BLaER1 (cell line): ENCODE data around the gene DLK1.
A peak's percentile ranks its signal among the peaks of the same experiment; 100 is the strongest.

Experiments
- H3K27ac ChIP-seq: shearing (Covaris generic); formaldehyde crosslinking; 2 replicates; pipeline ENCODE4 v1.8.1; 2022
- H3K27me3 ChIP-seq: shearing (Covaris generic); formaldehyde crosslinking; 2 replicates; pipeline ENCODE4 v1.8.1; 2022
- H3K36me3 ChIP-seq: shearing (Covaris generic); formaldehyde crosslinking; 2 replicates; pipeline ENCODE4 v1.8.1; 2022
- H3K4me1 ChIP-seq: shearing (Covaris generic); formaldehyde crosslinking; 2 replicates; pipeline ENCODE4 v1.8.1; 2022
- H3K4me2 ChIP-seq: shearing (Covaris generic); formaldehyde crosslinking; 2 replicates; pipeline ENCODE4 v1.8.1; 2022
- H3K4me3 ChIP-seq: shearing (Covaris generic); formaldehyde crosslinking; 2 replicates; pipeline ENCODE4 v1.8.1; 2022
- H3K9ac ChIP-seq: shearing (Covaris generic); formaldehyde crosslinking; 2 replicates; pipeline ENCODE4 v1.8.1; 2022
- H3K9me3 ChIP-seq: shearing (Covaris generic); formaldehyde crosslinking; 2 replicates; pipeline ENCODE4 v1.8.1; 2022
- H4K20me1 ChIP-seq: shearing (Covaris generic); formaldehyde crosslinking; 2 replicates; pipeline ENCODE4 v1.8.1; 2022
- Cebpa-rat ChIP-seq: shearing (Covaris generic); IDR thresholded peaks from 2 replicates; pipeline ENCODE4 v1.8.1; 2022

The DLK1 gene

GRCh38 chr14:100711493-100711892 lies 15.2 kb upstream of the DLK1 start:
- Histone ChIP-seq H4K20me1 (peaks cover 39% of the 10 kb centered on the region), H3K27ac (peak overlapping the region; percentile 56; the same call in 1 of the 2 replicates), H3K9me3 (peaks cover 7% of the 10 kb centered on the region; the same call in 1 of the 2 replicates), H3K36me3 (no peaks in the 10 kb centered on the region), H3K27me3 (peaks cover 44% of the 10 kb centered on the region), H3K9ac (peak overlapping the region; percentile 46), H3K4me3 (peak overlapping the region; percentile 17), H3K4me1 (peaks cover 87% of the 10 kb centered on the region), H3K4me2 (peak overlapping the region; percentile 96)
- no peak for TF ChIP-seq Cebpa-rat

- Histone ChIP-seq H4K20me1 (peaks cover 45% of the 10 kb centered on the region), H3K4me2 (peak overlapping the region; percentile 96), H3K27me3 (peaks cover 44% of the 10 kb centered on the region), H3K27ac (no peak overlapping the region), H3K4me3 (peak overlapping the region; percentile 17; the same call in 1 of the 2 replicates), H3K4me1 (peaks cover 97% of the 10 kb centered on the region), H3K9ac (peak overlapping the region; percentile 46; the same call in 1 of the 2 replicates), H3K36me3 (no peaks in the 10 kb centered on the region), H3K9me3 (peaks cover 7% of the 10 kb centered on the region; the same call in 1 of the 2 replicates)
- no peak for TF ChIP-seq Cebpa-rat
These were observed 14.2 kb upstream of the DLK1 start for GRCh38 chr14:100712490-100712889.

- no peak overlapping the region for H3K9ac ChIP-seq
- H3K36me3 ChIP-seq: no peaks in the 10 kb centered on the region
- H3K9me3 ChIP-seq: peaks cover 7% of the 10 kb centered on the region; the same call in 1 of the 2 replicates
- H3K4me3 ChIP-seq: peak overlapping the region; percentile 47
- peaks cover 46% of the 10 kb centered on the region for H3K27me3 ChIP-seq
- H3K27ac ChIP-seq: peak overlapping the region; percentile 61
- H4K20me1 ChIP-seq: peaks cover 45% of the 10 kb centered on the region
- H3K4me1 ChIP-seq: peaks cover 97% of the 10 kb centered on the region
- H3K4me2 ChIP-seq: peak overlapping the region; percentile 96
- no peak for TF ChIP-seq Cebpa-rat
These were observed 13.0 kb upstream of the DLK1 start for GRCh38 chr14:100713705-100714104.

- Histone ChIP-seq H3K27ac (peak overlapping the region; percentile 61; the same call in 1 of the 2 replicates), H3K4me2 (peak overlapping the region; percentile 96)
- TF ChIP-seq Cebpa-rat: no peak
These were observed 12.3 kb upstream of the DLK1 start for GRCh38 chr14:100714258-100714892.

GRCh38 chr14:100715332-100715731 lies 11.4 kb upstream of the DLK1 start:
- Histone ChIP-seq H4K20me1 (peaks cover 39% of the 10 kb centered on the region), H3K9ac (no peak overlapping the region), H3K4me3 (no peak overlapping the region), H3K4me1 (peaks cover 93% of the 10 kb centered on the region), H3K4me2 (peak overlapping the region; percentile 80), H3K9me3 (peaks cover 7% of the 10 kb centered on the region; the same call in 1 of the 2 replicates), H3K36me3 (no peaks in the 10 kb centered on the region), H3K27me3 (peaks cover 41% of the 10 kb centered on the region), H3K27ac (no peak overlapping the region)
- TF ChIP-seq Cebpa-rat: no peak

More at GRCh38 chr14:100714258-100714892, 12.3 kb upstream of the DLK1 start:
- Histone ChIP-seq H3K9ac (no peak overlapping the region), H3K4me3 (no peak overlapping the region), H4K20me1 (peaks cover 43% of the 10 kb centered on the region), H3K9me3 (peaks cover 7% of the 10 kb centered on the region; the same call in 1 of the 2 replicates), H3K4me1 (peaks cover 97% of the 10 kb centered on the region), H3K27me3 (peaks cover 48% of the 10 kb centered on the region), H3K36me3 (no peaks in the 10 kb centered on the region)

DNA sequence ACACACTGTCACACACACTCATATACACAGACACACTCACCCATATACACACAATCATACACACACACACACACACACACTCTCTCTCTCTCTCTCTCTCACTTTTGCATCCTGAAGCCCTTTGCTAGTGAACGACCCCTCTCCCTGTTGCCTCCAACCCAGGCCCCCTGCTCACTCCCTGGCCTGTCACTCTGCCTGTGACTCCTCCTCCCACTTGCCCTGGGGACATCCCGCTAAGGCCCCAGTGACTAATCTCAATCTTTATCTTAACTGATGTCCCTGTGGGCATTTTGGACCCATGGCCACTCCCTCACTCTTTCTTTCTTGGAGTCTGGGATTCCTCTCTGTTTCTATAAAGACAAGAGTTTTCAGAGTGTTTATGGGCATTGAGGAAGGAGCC lies 10.9 kb upstream of the DLK1 start:
- H3K27me3 ChIP-seq: peaks cover 38% of the 10 kb centered on the region
- H3K9me3 ChIP-seq: peaks cover 7% of the 10 kb centered on the region; the same call in 1 of the 2 replicates
- no peaks in the 10 kb centered on the region for H3K36me3 ChIP-seq
- peak overlapping the region; percentile 80 for H3K4me2 ChIP-seq
- no peak for TF ChIP-seq Cebpa-rat
- no peak overlapping the region for H3K4me3 ChIP-seq
- H3K27ac ChIP-seq: no peak overlapping the region
- peaks cover 37% of the 10 kb centered on the region for H4K20me1 ChIP-seq
- no peak overlapping the region for H3K9ac ChIP-seq
- peaks cover 93% of the 10 kb centered on the region for H3K4me1 ChIP-seq

DNA sequence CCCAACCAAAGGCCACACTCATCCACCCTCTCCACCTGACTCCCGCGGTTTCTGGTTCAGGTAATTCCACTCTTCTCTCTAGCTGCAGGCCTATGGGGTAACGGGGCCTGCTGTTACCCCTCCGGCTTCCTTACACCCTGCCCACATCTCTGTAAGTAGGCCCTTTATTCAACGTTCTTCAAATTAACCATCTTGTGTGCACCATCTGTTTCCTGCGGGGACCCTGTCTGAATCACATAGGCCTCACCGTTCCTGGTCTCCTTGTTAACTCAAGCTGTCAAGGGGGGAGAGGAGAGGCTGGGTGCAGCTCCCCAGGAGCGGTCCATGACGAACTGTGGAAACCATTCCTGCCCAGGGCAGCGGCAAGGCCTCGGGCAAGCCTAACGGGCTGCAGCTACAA lies 9.3 kb upstream of the DLK1 start:
- H3K4me1 ChIP-seq: peaks cover 81% of the 10 kb centered on the region
- H3K36me3 ChIP-seq: no peaks in the 10 kb centered on the region
- H3K27ac ChIP-seq: peak overlapping the region; percentile 50
- H3K4me2 ChIP-seq: peak overlapping the region; percentile 80
- no peak overlapping the region for H3K4me3 ChIP-seq
- peaks cover 21% of the 10 kb centered on the region for H4K20me1 ChIP-seq
- peaks cover 7% of the 10 kb centered on the region; the same call in 1 of the 2 replicates for H3K9me3 ChIP-seq
- no peak for TF ChIP-seq Cebpa-rat
- H3K27me3 ChIP-seq: peaks cover 31% of the 10 kb centered on the region
- H3K9ac ChIP-seq: no peak overlapping the region

DNA sequence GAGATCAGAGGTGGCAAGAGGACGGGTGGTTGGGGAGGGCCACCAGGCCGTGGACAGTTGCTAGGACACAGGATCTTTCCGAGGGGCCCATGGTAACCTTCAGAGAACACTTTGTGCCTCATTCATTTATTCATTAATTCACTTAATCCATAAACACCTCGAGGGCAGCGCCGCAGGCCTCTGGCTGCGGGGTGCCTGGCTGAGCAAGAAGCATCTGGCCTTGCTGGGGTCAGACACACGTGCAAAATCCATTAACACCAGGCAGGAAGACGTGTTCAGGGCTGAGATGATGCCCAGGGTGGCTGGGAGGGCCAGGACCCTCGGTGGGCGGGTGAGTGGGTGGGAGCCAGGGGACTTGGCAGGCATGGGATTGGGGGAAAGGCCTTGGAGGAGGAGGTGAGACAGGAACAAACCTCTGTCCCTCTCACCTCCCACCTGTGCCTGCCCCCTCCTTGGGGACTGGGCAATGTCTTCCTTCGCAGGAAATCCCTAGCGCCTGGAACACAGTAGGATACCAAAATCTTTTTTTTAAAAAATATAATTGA lies 6.6 kb upstream of the DLK1 start:
- peaks cover 6% of the 10 kb centered on the region; the same call in 1 of the 2 replicates for H4K20me1 ChIP-seq
- peaks cover 7% of the 10 kb centered on the region; the same call in 1 of the 2 replicates for H3K9me3 ChIP-seq
- H3K27me3 ChIP-seq: peaks cover 25% of the 10 kb centered on the region
- H3K4me2 ChIP-seq: no peak overlapping the region
- H3K4me3 ChIP-seq: no peak overlapping the region
- no peak overlapping the region for H3K27ac ChIP-seq
- no peak overlapping the region for H3K9ac ChIP-seq
- peaks cover 57% of the 10 kb centered on the region for H3K4me1 ChIP-seq
- H3K36me3 ChIP-seq: no peaks in the 10 kb centered on the region
- TF ChIP-seq Cebpa-rat: no peak

GRCh38 chr14:100721568-100721967 lies 5.1 kb upstream of the DLK1 start:
- no peak for TF ChIP-seq Cebpa-rat
- no peaks in the 10 kb centered on the region for H3K36me3 ChIP-seq
- H3K4me1 ChIP-seq: peaks cover 42% of the 10 kb centered on the region
- peaks cover 6% of the 10 kb centered on the region; the same call in 1 of the 2 replicates for H4K20me1 ChIP-seq
- no peak overlapping the region for H3K9ac ChIP-seq
- H3K4me3 ChIP-seq: no peak overlapping the region
- no peak overlapping the region for H3K4me2 ChIP-seq
- peaks cover 36% of the 10 kb centered on the region for H3K27me3 ChIP-seq
- peaks cover 10% of the 10 kb centered on the region; the same call in 1 of the 2 replicates for H3K9me3 ChIP-seq
- no peak overlapping the region for H3K27ac ChIP-seq

- H3K4me3 ChIP-seq: no peak overlapping the region
- peaks cover 15% of the 10 kb centered on the region; the same call in 1 of the 2 replicates for H3K9me3 ChIP-seq
- H3K27me3 ChIP-seq: peaks cover 44% of the 10 kb centered on the region
- H3K4me2 ChIP-seq: no peak overlapping the region
- no peaks in the 10 kb centered on the region for H3K36me3 ChIP-seq
- no peak overlapping the region for H3K9ac ChIP-seq
- H3K27ac ChIP-seq: no peak overlapping the region
- TF ChIP-seq Cebpa-rat: no peak
- H4K20me1 ChIP-seq: no peaks in the 10 kb centered on the region; the same call in 1 of the 2 replicates
- H3K4me1 ChIP-seq: peaks cover 34% of the 10 kb centered on the region
These were observed 4.3 kb upstream of the DLK1 start for GRCh38 chr14:100722367-100722766.
